Fibroblast of lung (primary cell): ENCODE results near the gene ANXA6. TPM values are rescaled to one million over a fixed set of nuclear protein-coding genes. Genes with fewer than 3 reads are reported as not detected.

Source experiments
- DNase-seq, 2 donors: peaks; one replicate each; pipeline versions ENCODE4 v3.0.0 to v3.0.0-alpha.2; 2010; ENCODE audit warnings: low read depth in 2 of 2
- H2AFZ ChIP-seq: 2 replicates; pipeline ENCODE4 v1.5.1; 2012; ENCODE audit warnings: low read length, control low read depth, inconsistent platforms
- H3K27ac ChIP-seq: 2 replicates; pipeline ENCODE4 v1.5.1; 2011; ENCODE audit warnings: low read length, control low read depth; ENCODE audit not compliant: insufficient read depth
- H3K27me3 ChIP-seq: 2 replicates; pipeline ENCODE4 v1.5.1; 2011; ENCODE audit warnings: mild to moderate bottlenecking, low read length; ENCODE audit not compliant: control insufficient read depth, insufficient read depth
- H3K36me3 ChIP-seq: 2 replicates; pipeline ENCODE4 v1.5.1; 2011; ENCODE audit warnings: low read length; ENCODE audit not compliant: control insufficient read depth, insufficient read depth
- H3K4me1 ChIP-seq: 2 replicates; pipeline ENCODE4 v1.5.1; 2011; ENCODE audit warnings: low read length; ENCODE audit not compliant: control insufficient read depth, insufficient read depth; ENCODE audit errors: extremely low read depth
- H3K4me2 ChIP-seq: 2 replicates; pipeline ENCODE4 v1.5.1; 2011; ENCODE audit warnings: low read length, control low read depth; ENCODE audit not compliant: insufficient read depth; ENCODE audit errors: extremely low read depth
- H3K4me3 ChIP-seq, 4 experiments: fragments of 200-600 bp in 1 of 4; sonication (generic) in 1 of 4; replicated peaks in 1 of 4; 2 replicates each; pipeline ENCODE4 v1.5.1; 2011 to 2016; ENCODE audit warnings: low read length in 4 of 4, low read depth in 3 of 4, mild to moderate bottlenecking in 3 of 4, control low read depth in 2 of 4, inconsistent platforms in 1 of 4, mixed read lengths in 1 of 4; ENCODE audit not compliant: insufficient read depth in 1 of 4; ENCODE audit errors: control extremely low read depth in 1 of 4
- H3K79me2 ChIP-seq: 2 replicates; pipeline ENCODE4 v1.5.1; 2012; ENCODE audit warnings: mild to moderate bottlenecking, low read length, inconsistent platforms; ENCODE audit not compliant: control insufficient read depth, insufficient read depth
- H3K9ac ChIP-seq: 2 replicates; pipeline ENCODE4 v1.5.1; 2011; ENCODE audit warnings: mild to moderate bottlenecking, low read length, control low read depth; ENCODE audit not compliant: insufficient read depth
- H3K9me3 ChIP-seq: 2 replicates; pipeline ENCODE4 v1.5.1; 2012; ENCODE audit warnings: low read depth, low read length; ENCODE audit not compliant: control insufficient read depth, insufficient read depth
- H4K20me1 ChIP-seq: 2 replicates; pipeline ENCODE4 v1.5.1; 2011; ENCODE audit warnings: low read length; ENCODE audit not compliant: control insufficient read depth, insufficient read depth; ENCODE audit errors: extremely low read depth
- EZH2 ChIP-seq: IDR thresholded peaks from 2 replicates; pipeline ENCODE4 v1.5.1; 2012; ENCODE audit warnings: low read length, control low read depth, mild to moderate bottlenecking; ENCODE audit errors: missing control alignments
- polyA plus RNA-seq, 2 donors: library from polyadenylated mRNA; depleted of rRNA in 1 of 2; stranded (reverse) in 1 of 2; unstranded in 1 of 2; fragments of >200 nt; gene quantifications; 2 replicates each; pipeline ENCODE4 v1.2.1, GENCODE V29; 2011 to 2012; ENCODE audit warnings: missing spikeins in 1 of 2
- total RNA-seq: library from RNA; depleted of rRNA; stranded (reverse); fragments of >200 nt; gene quantifications from 2 replicates; pipeline ENCODE4 v1.2.1, GENCODE V29; 2014
- TF ChIP-seq, protein P1 (sequence below), 2 donors: IDR thresholded peaks in 1 of 2; conservative IDR thresholded peaks in 1 of 2; 1 replicate in 1 of 2; 2 replicates in 1 of 2; pipeline ENCODE4 v1.5.1; 2011 to 2012; ENCODE audit warnings: low read length in 2 of 2, control low read depth in 1 of 2, inconsistent platforms in 1 of 2, low read depth in 1 of 2, mild to moderate bottlenecking in 1 of 2

The ANXA6 gene
- total and polyA plus RNA-seq, 2 donors (not counting 1 experiment from before 2014, with no cell fraction given) = 591 to 615 TPM

DNA sequence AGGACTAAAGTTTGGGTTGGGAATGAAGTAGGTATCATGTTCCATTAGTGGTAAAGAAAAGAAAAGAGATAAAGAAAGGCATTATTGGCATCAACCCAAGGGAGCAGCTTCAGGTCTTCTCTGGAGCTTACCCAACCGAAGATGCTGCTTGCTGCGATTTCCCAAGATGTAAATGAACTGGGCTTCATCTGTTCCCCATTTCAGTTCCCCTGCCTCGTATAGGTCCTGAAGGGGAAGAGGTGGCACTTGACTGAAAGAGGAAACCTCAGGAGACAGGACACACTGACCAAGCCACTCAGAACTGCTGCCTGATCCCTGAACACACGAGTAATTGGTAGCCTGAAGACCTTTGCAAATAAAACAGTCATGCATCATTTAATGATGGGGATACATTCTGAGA is 24.6 kb downstream of the ANXA6 start:
- Histone ChIP-seq H3K9ac (no peak overlapping the region), H3K79me2 (no peaks in the 10 kb centered on the region), H3K4me3 (no peak overlapping the region), H2AFZ (no peak overlapping the region), H3K27ac (no peak overlapping the region), H3K27me3 (no peaks in the 10 kb centered on the region), H4K20me1 (no peaks in the 10 kb centered on the region), H3K36me3 (peaks cover 56% of the 10 kb centered on the region), H3K4me2 (no peak overlapping the region), H3K9me3 (no peaks in the 10 kb centered on the region), H3K4me1 (no peaks in the 10 kb centered on the region)
- DNase-seq = no peak
- no peak for TF ChIP-seq EZH2
- TF ChIP-seq, protein P1, sequence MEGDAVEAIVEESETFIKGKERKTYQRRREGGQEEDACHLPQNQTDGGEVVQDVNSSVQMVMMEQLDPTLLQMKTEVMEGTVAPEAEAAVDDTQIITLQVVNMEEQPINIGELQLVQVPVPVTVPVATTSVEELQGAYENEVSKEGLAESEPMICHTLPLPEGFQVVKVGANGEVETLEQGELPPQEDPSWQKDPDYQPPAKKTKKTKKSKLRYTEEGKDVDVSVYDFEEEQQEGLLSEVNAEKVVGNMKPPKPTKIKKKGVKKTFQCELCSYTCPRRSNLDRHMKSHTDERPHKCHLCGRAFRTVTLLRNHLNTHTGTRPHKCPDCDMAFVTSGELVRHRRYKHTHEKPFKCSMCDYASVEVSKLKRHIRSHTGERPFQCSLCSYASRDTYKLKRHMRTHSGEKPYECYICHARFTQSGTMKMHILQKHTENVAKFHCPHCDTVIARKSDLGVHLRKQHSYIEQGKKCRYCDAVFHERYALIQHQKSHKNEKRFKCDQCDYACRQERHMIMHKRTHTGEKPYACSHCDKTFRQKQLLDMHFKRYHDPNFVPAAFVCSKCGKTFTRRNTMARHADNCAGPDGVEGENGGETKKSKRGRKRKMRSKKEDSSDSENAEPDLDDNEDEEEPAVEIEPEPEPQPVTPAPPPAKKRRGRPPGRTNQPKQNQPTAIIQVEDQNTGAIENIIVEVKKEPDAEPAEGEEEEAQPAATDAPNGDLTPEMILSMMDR (conservative IDR thresholded peaks at IDR 0.05 in 1 of 2, IDR thresholded peaks at IDR 0.05 in 1 of 2; ENCODE audit: low read depth in 1 of 2, low read length in 2 of 2) = no peak

DNA sequence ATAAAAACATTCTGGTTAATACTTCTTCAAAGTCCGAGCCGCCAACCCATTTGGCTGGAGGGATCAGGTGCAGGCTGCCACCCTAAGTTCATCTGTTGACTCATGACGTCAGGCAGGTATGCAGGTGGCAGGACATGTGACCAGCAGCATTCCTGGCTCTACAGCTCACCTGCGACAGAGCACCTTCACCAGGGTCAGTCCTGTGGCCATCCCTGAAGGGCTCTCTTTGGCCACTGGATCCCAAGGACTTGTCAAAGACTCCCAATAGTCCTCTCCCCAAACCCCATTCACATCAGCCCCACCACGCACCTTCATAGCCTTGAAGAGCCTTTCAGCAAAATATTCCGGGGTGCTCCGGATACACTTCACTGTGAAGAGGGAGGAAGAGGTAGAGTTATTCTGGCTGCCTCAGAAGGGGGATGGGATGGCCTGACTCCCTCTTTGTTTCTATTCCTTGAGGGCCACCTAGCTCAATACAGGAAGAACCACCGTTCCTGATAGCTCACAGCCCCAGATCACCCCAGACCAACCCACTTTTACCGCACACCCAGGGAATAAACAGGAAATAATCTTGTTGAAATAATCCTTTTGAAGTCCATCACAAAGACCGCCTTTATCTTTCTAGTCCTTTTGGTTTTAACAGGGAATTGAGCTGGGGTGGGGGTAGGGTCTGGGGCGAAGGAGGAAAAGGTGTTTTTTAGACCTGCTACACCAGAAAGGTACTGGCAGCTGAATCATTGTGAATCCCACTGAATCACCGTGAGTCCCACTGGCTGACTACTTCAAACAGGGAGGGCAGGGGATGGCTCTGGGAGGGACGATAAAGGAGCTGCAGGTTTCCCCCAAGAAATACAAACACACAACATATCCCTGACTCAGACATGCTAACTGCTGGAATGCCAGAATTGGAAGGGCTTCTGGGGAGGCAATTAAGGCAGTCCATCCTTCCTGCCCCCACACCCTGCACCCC is 26.4 kb downstream of the ANXA6 start:
- peaks cover 2% of the 10 kb centered on the region for H3K4me1 ChIP-seq
- no peak overlapping the region for H3K4me3 ChIP-seq
- TF ChIP-seq EZH2 = no peak
- TF ChIP-seq, protein P1 (conservative IDR thresholded peaks at IDR 0.05 in 1 of 2, IDR thresholded peaks at IDR 0.05 in 1 of 2; ENCODE audit: low read depth in 1 of 2, low read length in 2 of 2) = no peak
- no peak overlapping the region for H3K9ac ChIP-seq
- no peak overlapping the region for H3K27ac ChIP-seq
- no peak for DNase-seq
- no peaks in the 10 kb centered on the region for H3K27me3 ChIP-seq
- H3K79me2 ChIP-seq = no peaks in the 10 kb centered on the region
- no peaks in the 10 kb centered on the region for H4K20me1 ChIP-seq
- H3K36me3 ChIP-seq = peaks cover 59% of the 10 kb centered on the region
- H2AFZ ChIP-seq = no peak overlapping the region
- H3K4me2 ChIP-seq = no peak overlapping the region
- no peaks in the 10 kb centered on the region for H3K9me3 ChIP-seq

DNA sequence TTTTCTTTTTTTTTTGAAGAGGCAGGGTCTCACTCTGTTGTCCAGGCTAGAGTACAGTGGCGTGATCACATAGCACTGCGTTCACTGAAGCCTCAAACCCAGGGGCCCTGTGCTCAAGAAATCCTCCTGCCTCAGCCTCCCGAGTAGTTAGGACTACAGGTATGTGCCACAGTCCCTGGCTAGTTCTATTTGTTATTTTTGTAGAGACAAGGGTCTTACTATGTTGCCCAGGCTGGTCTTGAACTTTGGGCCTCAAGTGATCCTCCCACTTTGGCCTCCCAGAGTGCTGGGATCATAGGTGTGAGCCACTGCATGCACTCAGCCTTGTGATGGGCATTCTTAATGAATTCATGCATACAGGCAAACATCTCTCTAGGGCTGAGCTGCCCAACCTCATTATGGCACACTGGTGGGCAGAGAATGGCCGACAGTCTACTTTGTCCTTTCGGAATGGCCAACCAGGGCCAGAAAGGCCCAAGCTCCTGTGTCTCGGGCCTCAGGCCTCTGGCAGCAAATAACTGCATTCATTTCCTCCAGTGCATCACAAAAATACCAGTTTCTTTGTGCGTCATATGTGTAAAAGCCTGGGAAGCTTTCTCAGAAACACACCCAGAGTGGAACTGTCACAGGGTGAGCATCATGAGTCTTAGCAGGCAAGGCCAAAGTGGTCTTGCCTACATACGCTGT is 27.2 kb downstream of the ANXA6 start:
- no peak for DNase-seq

More for the DNA sequence above, 27.2 kb downstream of the ANXA6 start:
- no peak overlapping the region for H3K4me3 ChIP-seq
- H3K4me2 ChIP-seq = no peak overlapping the region
- H3K27ac ChIP-seq = no peak overlapping the region
- H3K79me2 ChIP-seq = no peaks in the 10 kb centered on the region
- peaks cover 63% of the 10 kb centered on the region for H3K36me3 ChIP-seq
- no peak overlapping the region for H3K9ac ChIP-seq
- H3K4me1 ChIP-seq = peaks cover 2% of the 10 kb centered on the region
- no peaks in the 10 kb centered on the region for H3K27me3 ChIP-seq
- TF ChIP-seq, protein P1 (conservative IDR thresholded peaks at IDR 0.05 in 1 of 2, IDR thresholded peaks at IDR 0.05 in 1 of 2; ENCODE audit: low read depth in 1 of 2, low read length in 2 of 2) = no peak
- no peak for TF ChIP-seq EZH2
- no peak overlapping the region for H2AFZ ChIP-seq
- no peaks in the 10 kb centered on the region for H3K9me3 ChIP-seq
- H4K20me1 ChIP-seq = no peaks in the 10 kb centered on the region
